GM23248 (cell line): ENCODE measurements around the gene GRAP2.

Experiments
- EZH2 ChIP-seq: fragments of 200-600 bp; sonication (generic); IDR thresholded peaks from 2 replicates; pipeline ENCODE4 v1.6.1; 2018; ENCODE audit warnings: antibody characterized with exemption, mild to moderate bottlenecking; ENCODE audit not compliant: insufficient read depth, poor library complexity, severe bottlenecking
- EZH2phosphoT487 ChIP-seq: fragments of 200-600 bp; sonication (generic); IDR thresholded peaks from 2 replicates; pipeline ENCODE4 v1.6.1; 2018; ENCODE audit warnings: antibody characterized with exemption, moderate library complexity, mild to moderate bottlenecking, low read depth; ENCODE audit not compliant: insufficient read depth

DNA sequence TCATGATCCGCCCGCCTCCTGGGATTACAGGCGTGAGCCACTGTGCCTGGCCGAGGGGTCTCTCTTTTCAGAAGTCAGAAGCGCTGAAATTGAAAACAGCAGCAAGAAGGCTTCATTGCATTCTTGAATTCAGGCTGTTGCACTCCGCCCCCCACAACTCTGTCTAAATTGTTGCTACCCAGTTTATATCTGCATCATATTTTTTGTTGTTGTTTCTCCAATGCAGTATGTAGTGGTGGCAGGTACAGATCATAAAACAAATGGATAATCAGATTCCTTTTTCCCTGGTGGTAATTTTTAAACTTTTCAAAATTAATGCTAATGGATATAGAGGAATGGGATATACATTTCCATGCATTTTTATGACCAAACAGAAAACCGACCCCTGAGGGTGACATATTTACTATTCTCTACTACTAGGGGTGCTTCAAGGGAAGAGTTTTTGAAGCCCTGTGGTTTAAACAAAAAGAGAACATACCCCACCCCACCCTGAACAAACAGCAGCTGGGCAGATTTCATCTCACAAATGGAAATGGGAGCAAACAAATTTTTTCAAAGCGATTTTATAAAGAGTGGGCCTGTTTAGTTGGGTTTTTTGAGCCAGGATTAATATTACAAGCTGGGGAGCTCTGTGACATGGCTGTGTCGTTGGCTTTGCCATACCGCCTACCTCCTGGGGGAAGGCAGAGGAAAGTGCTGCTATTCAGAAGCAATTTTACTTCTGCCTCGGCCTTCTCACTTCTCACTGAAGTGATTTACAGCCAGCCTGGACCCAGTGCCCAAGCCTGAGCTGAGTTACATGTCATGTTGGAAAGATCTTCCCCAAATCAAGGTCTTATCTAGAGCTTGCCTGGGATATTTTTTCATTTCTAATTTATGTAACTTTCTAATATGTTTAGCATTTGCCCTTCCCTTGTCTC is 43.3 kb downstream of the GRAP2 start:
- no peak for TF ChIP-seq EZH2
- no peak for TF ChIP-seq EZH2phosphoT487
